SH-SY5Y (cell line): ENCODE data around the gene LSMEM2.

Source experiments
- GATA2 ChIP-seq: IDR thresholded peaks from 2 replicates; pipeline ENCODE4 v1.6.1; 2011; ENCODE audit warnings: mild to moderate bottlenecking, low read depth, low read length
- GATA3 ChIP-seq: IDR thresholded peaks from 2 replicates; pipeline ENCODE4 v1.6.1; 2011; ENCODE audit warnings: low read depth, mild to moderate bottlenecking, low read length, moderate library complexity

GRCh38 chr3:50316657-50317242 lies 37.9 kb downstream of the LSMEM2 start:
- no peak for TF ChIP-seq GATA2
- TF ChIP-seq GATA3, result no peak
